OCI-LY1 (cell line): ENCODE results near the gene MAML2.

Experiments
- CTCF ChIP-seq: fragments of 200-600 bp; sonication (generic), shearing (Covaris generic); IDR thresholded peaks from 2 replicates; pipeline ENCODE4 v1.5.1; 2017; ENCODE audit warnings: mild to moderate bottlenecking, antibody characterized with exemption, low read length, moderate library complexity, mixed read lengths
- EZH2 ChIP-seq: fragments of 200-600 bp; sonication (generic), shearing (Covaris generic); IDR thresholded peaks from 2 replicates; pipeline ENCODE4 v1.8.0; 2017; ENCODE audit warnings: borderline replicate concordance, mixed run types, mild to moderate bottlenecking, antibody characterized with exemption, low read length, moderate library complexity, mixed read lengths

- TF ChIP-seq EZH2 (no peak), CTCF (no peak)
These were observed 142.8 kb downstream of the MAML2 start for GRCh38 chr11:96200243-96200642.
